GM23248 (cell line): ENCODE results near the gene RNF166. TPM values are rescaled to one million over a fixed set of nuclear protein-coding genes. Genes with fewer than 3 reads are reported as not detected.

ENCODE experiments used
- DNase-seq: peaks from one replicate; pipeline ENCODE4 v3.0.0-alpha.2; 2015
- H2AFZ ChIP-seq: fragments of 200-600 bp; sonication (generic); 2 replicates; pipeline ENCODE4 v1.6.1; 2016; ENCODE audit warnings: antibody characterized with exemption
- H3F3A ChIP-seq: fragments of 200-600 bp; sonication (generic); 2 replicates; pipeline ENCODE4 v1.6.1; 2016; ENCODE audit warnings: mild to moderate bottlenecking, antibody characterized with exemption, mixed run types; ENCODE audit not compliant: insufficient read depth
- H3K27ac ChIP-seq: fragments of 200-600 bp; sonication (generic); 2 replicates; pipeline ENCODE4 v1.5.1; 2016; ENCODE audit warnings: mild to moderate bottlenecking
- H3K27me3 ChIP-seq: fragments of 200-600 bp; sonication (generic); replicated peaks from 2 replicates; pipeline ENCODE4 v1.6.1; 2016; ENCODE audit warnings: mild to moderate bottlenecking; ENCODE audit not compliant: insufficient read depth
- H3K36me3 ChIP-seq: fragments of 200-600 bp; sonication (generic); 2 replicates; pipeline ENCODE4 v1.6.1; 2016; ENCODE audit warnings: low read depth, mild to moderate bottlenecking
- H3K4me1 ChIP-seq: fragments of 200-600 bp; sonication (generic); 2 replicates; pipeline ENCODE4 v1.6.1; 2016; ENCODE audit warnings: mild to moderate bottlenecking; ENCODE audit not compliant: insufficient read depth
- H3K4me2 ChIP-seq: fragments of 200-600 bp; sonication (generic); one replicate; pipeline ENCODE4 v1.6.1; 2016; ENCODE audit warnings: mild to moderate bottlenecking; ENCODE audit not compliant: unreplicated experiment
- H3K4me3 ChIP-seq: fragments of 200-600 bp; sonication (generic); 2 replicates; pipeline ENCODE4 v1.5.1; 2016; ENCODE audit warnings: mild to moderate bottlenecking
- H3K79me2 ChIP-seq: fragments of 200-600 bp; sonication (generic); 2 replicates; pipeline ENCODE4 v1.6.1; 2016; ENCODE audit warnings: mild to moderate bottlenecking; ENCODE audit not compliant: insufficient read depth
- H3K9ac ChIP-seq: fragments of 200-600 bp; sonication (generic); 2 replicates; pipeline ENCODE4 v1.6.1; 2016; ENCODE audit warnings: mild to moderate bottlenecking
- H3K9me2 ChIP-seq: fragments of 200-600 bp; sonication (generic); 2 replicates; pipeline ENCODE4 v1.6.1; 2016; ENCODE audit warnings: mixed run types, mild to moderate bottlenecking, moderate library complexity; ENCODE audit not compliant: insufficient read depth
- H3K9me3 ChIP-seq: fragments of 200-600 bp; sonication (generic); one replicate; pipeline ENCODE4 v1.6.1; 2017; ENCODE audit warnings: low read depth
- H4K20me1 ChIP-seq: fragments of 200-600 bp; sonication (generic); 2 replicates; pipeline ENCODE4 v1.6.0; 2016; ENCODE audit not compliant: insufficient read depth
- EZH2 ChIP-seq: fragments of 200-600 bp; sonication (generic); IDR thresholded peaks from 2 replicates; pipeline ENCODE4 v1.6.1; 2018; ENCODE audit warnings: antibody characterized with exemption, mild to moderate bottlenecking; ENCODE audit not compliant: insufficient read depth, poor library complexity, severe bottlenecking
- EZH2phosphoT487 ChIP-seq: fragments of 200-600 bp; sonication (generic); IDR thresholded peaks from 2 replicates; pipeline ENCODE4 v1.6.1; 2018; ENCODE audit warnings: antibody characterized with exemption, moderate library complexity, mild to moderate bottlenecking, low read depth; ENCODE audit not compliant: insufficient read depth
- WGBS, 2 experiments: methylation state at CpG; one replicate each; pipeline ENCODE4 v1.1.6; 2015 to 2017; ENCODE audit warnings: low lambda C conversion rate in 2 of 2, low coverage in 1 of 2; ENCODE audit errors: missing lambda C conversion rate in 2 of 2; 5-methylcytosine and 5-hydroxymethylcytosine counted together
- in situ Hi-C: fragments of 300-500 bp; cut with MboI; formaldehyde crosslinking; loops from 2 replicates; pipeline ENCODE4 v1.15.0; 2020
- polyA plus RNA-seq: library from polyadenylated mRNA; unstranded; fragments of >200 nt; fragmentation: Nextera tagmentation; extraction: Ambion mirVana; gene quantifications from 2 replicates; pipeline ENCODE4 v1.2.1, GENCODE V29; 2016
- total RNA-seq: library from RNA; depleted of rRNA; stranded (reverse); fragments of >200 nt; shearing (Covaris generic); gene quantifications from 2 replicates; pipeline ENCODE4 v1.2.3, GENCODE V29; 2014; rRNA removed

Gene RNF166
- total RNA-seq (13.7 and 14.6 TPM in 2 replicates), polyA plus RNA-seq (8.2 and 8.9 TPM in 2 replicates)

DNA sequence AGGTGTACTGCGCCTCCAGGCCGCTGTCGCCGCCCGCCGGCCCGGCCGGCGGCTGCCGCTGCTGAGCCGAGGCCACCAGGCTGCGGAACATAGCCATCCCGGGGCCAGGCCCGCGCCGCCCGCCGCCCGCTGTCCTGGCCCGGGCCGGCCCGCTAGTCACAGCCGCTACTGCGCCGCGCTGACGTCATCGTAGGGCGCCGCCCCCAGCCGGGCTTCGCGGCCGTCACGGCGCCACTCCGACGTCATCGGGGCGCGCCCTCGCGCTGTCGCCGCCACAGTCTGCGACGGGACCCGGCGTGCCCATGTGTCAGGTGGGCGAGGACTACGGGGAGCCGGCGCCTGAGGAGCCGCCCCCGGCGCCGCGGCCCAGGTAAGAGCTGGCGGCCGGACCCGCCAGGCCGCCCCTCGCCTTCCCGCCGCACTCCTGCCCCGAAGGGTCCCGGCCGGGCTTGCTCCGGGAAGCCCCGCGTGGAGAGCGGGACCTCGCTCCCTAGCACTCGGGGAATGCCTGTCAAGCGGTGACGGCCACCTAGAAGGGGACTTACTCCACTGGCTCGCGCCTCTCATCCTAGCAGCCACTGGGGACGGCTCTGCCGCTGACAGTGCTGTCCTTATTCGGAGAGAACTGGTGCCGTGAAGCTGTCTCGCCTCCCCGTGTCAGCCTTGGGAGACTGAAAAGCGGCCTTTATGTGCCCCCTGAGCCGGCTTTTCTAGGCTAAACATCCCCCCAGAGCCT, at the start of gene RNF166, which contains the start of gene CTU2:
Gene RNF166 (minus strand): TSS at position 180 of the 736 bp plus-strand sequence. CDS start 83 bp downstream, at position 97.
Gene CTU2 (plus strand): TSS at position 275 of the 736 bp plus-strand sequence. CDS start 28 bp downstream, at position 303.
- H3K4me2 ChIP-seq = peak within 1 kb of the TSS; percentile 98
- no peaks in the 10 kb centered on the region for H3K27me3 ChIP-seq
- peaks cover 39% of the 10 kb centered on the region for H3K79me2 ChIP-seq
- in situ Hi-C loops = no loop called here
- H3K4me3 ChIP-seq = peak within 1 kb of the TSS; percentile 89
- peaks cover 12% of the 10 kb centered on the region for H3K4me1 ChIP-seq
- H3K9me2 ChIP-seq = no peaks in the 10 kb centered on the region
- peak within 1 kb of the TSS; percentile 89 for H3K9ac ChIP-seq
- H3K9me3 ChIP-seq = no peaks in the 10 kb centered on the region
- 0 to 1% methylated on average over 47 to 73 of the region's 86 CpGs for WGBS, 2 experiments
- peak; percentile 93 for DNase-seq
- no peaks in the 10 kb centered on the region for H4K20me1 ChIP-seq
- no peak for TF ChIP-seq EZH2
- TF ChIP-seq EZH2phosphoT487 = no peak
- H2AFZ ChIP-seq = peak within 1 kb of the TSS; percentile 72
- H3K36me3 ChIP-seq = no peaks in the 10 kb centered on the region
- H3K27ac ChIP-seq = peak within 1 kb of the TSS; percentile 63
- H3F3A ChIP-seq = 0 out of 2 replicates have a peak, but pooled peaks cover 5% of the 10 kb centered on the region

DNA sequence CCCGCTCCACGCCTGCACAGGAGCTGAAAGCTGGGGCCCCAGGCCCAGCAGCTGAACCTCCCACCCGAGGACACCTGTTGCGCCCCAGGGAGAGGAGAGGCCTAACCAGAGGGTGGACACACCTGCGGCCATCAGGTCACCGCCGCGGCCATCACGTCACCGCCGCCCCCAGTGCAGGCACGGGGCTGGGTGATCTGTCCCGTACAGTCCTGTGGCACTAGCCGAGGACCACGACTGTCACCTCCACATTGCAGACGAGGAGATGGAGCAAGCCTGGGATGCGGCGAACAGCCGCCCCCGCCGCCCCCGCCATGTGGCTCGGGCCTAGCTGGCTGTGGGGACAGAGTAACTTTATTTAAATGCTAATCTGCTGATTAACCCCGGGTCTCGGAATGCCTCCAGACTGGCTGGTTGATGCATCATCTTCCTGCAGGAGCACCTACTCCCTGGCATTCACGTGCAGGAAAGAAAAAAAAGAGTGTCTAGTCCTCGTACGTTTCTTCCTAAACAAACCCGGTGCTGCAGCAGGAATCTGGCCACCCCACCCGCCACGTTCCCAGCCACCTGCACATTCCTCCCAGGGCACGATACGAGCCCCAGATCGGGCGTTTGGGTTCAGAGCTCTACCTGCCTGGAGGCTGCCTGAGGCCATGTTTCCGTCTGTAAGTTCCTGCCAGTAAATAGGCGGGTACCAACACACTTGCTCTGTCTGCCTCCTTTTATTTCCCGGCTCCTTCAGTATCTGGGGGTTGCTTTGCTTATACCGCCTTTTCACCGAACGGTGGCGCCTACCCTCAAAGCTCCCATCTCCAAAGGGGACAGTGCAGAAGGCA, 48.9 kb upstream of the RNF166 start:
- TF ChIP-seq EZH2phosphoT487 (no peak), EZH2 (no peak)
- Histone ChIP-seq H3K36me3 (no peaks in the 10 kb centered on the region), H3K4me2 (no peak overlapping the region), H3K9ac (peak overlapping the region; percentile 19; the same call in 1 of the 2 replicates), H3K79me2 (peaks cover 97% of the 10 kb centered on the region), H2AFZ (no peak overlapping the region), H3K27me3 (no peaks in the 10 kb centered on the region), H3K4me1 (peaks cover 25% of the 10 kb centered on the region), H3K27ac (peak overlapping the region; percentile 47; the same call in 1 of the 2 replicates), H3K9me3 (no peaks in the 10 kb centered on the region), H4K20me1 (peaks cover 12% of the 10 kb centered on the region; the same call in 1 of the 2 replicates), H3K4me3 (no peak overlapping the region), H3F3A (no peaks in the 10 kb centered on the region), H3K9me2 (no peaks in the 10 kb centered on the region)
- peak; percentile 83 for DNase-seq
- 72 to 73% methylated on average over 40 to 41 of the region's 42 CpGs for WGBS, 2 experiments
- in situ Hi-C loops = no loop called here

- Histone ChIP-seq H3K27me3 (no peaks in the 10 kb centered on the region), H3F3A (no peaks in the 10 kb centered on the region), H3K4me3 (no peak overlapping the region), H3K9ac (peak overlapping the region; percentile 28; the same call in 1 of the 2 replicates), H3K9me2 (no peaks in the 10 kb centered on the region), H3K4me2 (no peak overlapping the region), H3K36me3 (no peaks in the 10 kb centered on the region), H3K27ac (peak overlapping the region; percentile 47), H3K79me2 (peaks cover 97% of the 10 kb centered on the region), H3K4me1 (peaks cover 25% of the 10 kb centered on the region), H3K9me3 (no peaks in the 10 kb centered on the region), H4K20me1 (peaks cover 10% of the 10 kb centered on the region; the same call in 1 of the 2 replicates), H2AFZ (no peak overlapping the region)
- in situ Hi-C loops = no loop called here
- TF ChIP-seq EZH2phosphoT487 (no peak), EZH2 (no peak)
- DNase-seq = no peak
- 89 to 91% methylated on average over 27 to 28 of the region's 28 CpGs for WGBS, 2 experiments
These were observed 48.1 kb upstream of the RNF166 start for GRCh38 chr16:88754109-88754911.

DNA sequence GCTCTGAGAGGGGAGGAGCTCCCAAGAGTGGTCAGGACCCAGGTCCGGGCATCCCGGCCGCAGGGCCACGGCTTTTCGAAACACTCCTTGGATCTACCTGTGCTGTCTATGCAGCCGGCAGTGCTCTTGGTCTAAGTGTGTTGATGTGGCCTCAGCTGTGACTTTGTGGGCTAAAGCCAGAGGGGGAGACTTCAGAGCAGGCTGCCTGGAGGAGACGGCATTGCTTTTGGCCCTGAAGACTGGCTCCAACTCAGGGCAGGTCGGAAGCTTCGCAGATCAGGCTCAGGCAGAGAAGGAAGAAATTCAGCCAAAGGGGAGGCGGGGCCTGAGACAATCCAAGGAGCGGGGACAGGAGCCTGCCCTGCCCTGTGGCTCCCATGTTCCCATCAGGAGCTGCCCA, 47.4 kb upstream of the RNF166 start:
- Histone ChIP-seq H3K79me2 (peaks cover 97% of the 10 kb centered on the region), H3F3A (no peaks in the 10 kb centered on the region), H3K4me1 (peaks cover 25% of the 10 kb centered on the region), H3K9me2 (no peaks in the 10 kb centered on the region), H3K4me3 (no peak overlapping the region), H3K4me2 (no peak overlapping the region), H3K36me3 (no peaks in the 10 kb centered on the region), H3K27ac (no peak overlapping the region), H2AFZ (no peak overlapping the region), H3K9ac (peak overlapping the region; percentile 28; the same call in 1 of the 2 replicates), H3K27me3 (no peaks in the 10 kb centered on the region), H4K20me1 (peaks cover 3% of the 10 kb centered on the region; the same call in 1 of the 2 replicates), H3K9me3 (no peaks in the 10 kb centered on the region)
- DNase-seq = no peak
- in situ Hi-C loops = no loop called here
- 85 to 92% methylated on average over 11 of the region's 11 CpGs for WGBS, 2 experiments
- TF ChIP-seq EZH2phosphoT487 (no peak), EZH2 (no peak)
